DOHH2 (cell line): Measurements from ENCODE around the gene TGM3.

ENCODE experiments used
- H3F3A ChIP-seq: fragments of 200-600 bp; sonication (generic), shearing (Covaris generic); 2 replicates; pipeline ENCODE4 v1.6.0; 2016; ENCODE audit warnings: antibody characterized with exemption, mild to moderate bottlenecking; ENCODE audit not compliant: control insufficient read depth, insufficient read depth
- H3K27ac ChIP-seq: fragments of 200-600 bp; sonication (generic); 2 replicates; pipeline ENCODE4 v1.5.1; 2014; ENCODE audit warnings: low read depth, mild to moderate bottlenecking, low read length, moderate library complexity
- H3K27me3 ChIP-seq: fragments of 200-600 bp; sonication (generic); 2 replicates; pipeline ENCODE4 v1.6.1; 2014; ENCODE audit warnings: mild to moderate bottlenecking, low read length, mixed read lengths; ENCODE audit not compliant: control insufficient read depth
- H3K36me3 ChIP-seq: fragments of 200-600 bp; sonication (generic); 2 replicates; pipeline ENCODE4 v1.6.1; 2014; ENCODE audit warnings: mild to moderate bottlenecking, low read length, moderate library complexity, mixed read lengths; ENCODE audit not compliant: control insufficient read depth
- H3K4me1 ChIP-seq: fragments of 200-600 bp; sonication (generic); 2 replicates; pipeline ENCODE4 v1.6.1; 2014; ENCODE audit warnings: mild to moderate bottlenecking, low read length, mixed read lengths; ENCODE audit not compliant: control insufficient read depth
- H3K4me2 ChIP-seq: fragments of 200-600 bp; sonication (generic); 2 replicates; pipeline ENCODE4 v1.6.0; 2014; ENCODE audit warnings: mild to moderate bottlenecking, low read length, moderate library complexity
- H3K4me3 ChIP-seq: fragments of 200-600 bp; sonication (generic); 2 replicates; pipeline ENCODE4 v1.5.1; 2014; ENCODE audit warnings: mild to moderate bottlenecking, low read length, mixed read lengths
- H3K79me2 ChIP-seq: fragments of 200-600 bp; sonication (generic); 2 replicates; pipeline ENCODE4 v1.6.1; 2014; ENCODE audit warnings: mild to moderate bottlenecking, low read length, mixed read lengths; ENCODE audit not compliant: control insufficient read depth
- H3K9me2 ChIP-seq: fragments of 200-600 bp; sonication (generic); replicated peaks from 2 replicates; pipeline ENCODE4 v1.6.1; 2014; ENCODE audit warnings: mild to moderate bottlenecking, low read length, mixed read lengths; ENCODE audit not compliant: control insufficient read depth
- H3K9me3 ChIP-seq: fragments of 200-600 bp; sonication (generic); 2 replicates; pipeline ENCODE4 v1.6.1; 2014; ENCODE audit warnings: antibody characterized with exemption, low read length, mixed read lengths; ENCODE audit not compliant: control insufficient read depth, insufficient read depth
- H4K20me1 ChIP-seq: fragments of 200-600 bp; sonication (generic); 2 replicates; pipeline ENCODE4 v1.6.0; 2014; ENCODE audit warnings: low read depth, mild to moderate bottlenecking, antibody characterized with exemption, low read length, moderate library complexity; ENCODE audit not compliant: control insufficient read depth, insufficient read depth
- CTCF ChIP-seq: fragments of 200-600 bp; sonication (generic); IDR thresholded peaks from one replicate; pipeline ENCODE4 v1.5.1; 2014; ENCODE audit warnings: antibody characterized with exemption, mild to moderate bottlenecking, low read depth, low read length; ENCODE audit not compliant: poor library complexity, severe bottlenecking
- EZH2phosphoT487 ChIP-seq: fragments of 200-600 bp; sonication (generic); IDR thresholded peaks from 2 replicates; pipeline ENCODE4 v1.6.1; 2017; ENCODE audit warnings: borderline replicate concordance, mild to moderate bottlenecking, antibody characterized with exemption, low read length, moderate library complexity, mixed read lengths

TGM3 gene

GRCh38 chr20:2332711-2333110, 36.9 kb downstream of the TGM3 start:
- TF ChIP-seq EZH2phosphoT487 (no peak), CTCF (no peak)
- Histone ChIP-seq H3K27ac (no peak overlapping the region), H3K4me2 (no peak overlapping the region), H4K20me1 (no peaks in the 10 kb centered on the region), H3F3A (no peaks in the 10 kb centered on the region), H3K36me3 (no peaks in the 10 kb centered on the region), H3K4me3 (no peak overlapping the region), H3K4me1 (no peaks in the 10 kb centered on the region), H3K9me2 (no peaks in the 10 kb centered on the region), H3K9me3 (no peaks in the 10 kb centered on the region), H3K79me2 (no peaks in the 10 kb centered on the region), H3K27me3 (peaks cover 2% of the 10 kb centered on the region; the same call in 1 of the 2 replicates)

- TF ChIP-seq CTCF = no peak
- TF ChIP-seq EZH2phosphoT487 = no peak
- H3K9me2 ChIP-seq = no peaks in the 10 kb centered on the region
- no peaks in the 10 kb centered on the region for H3K4me1 ChIP-seq
- H3K27ac ChIP-seq = no peak overlapping the region
- no peaks in the 10 kb centered on the region for H3K9me3 ChIP-seq
- no peak overlapping the region for H3K4me3 ChIP-seq
- H3F3A ChIP-seq = no peaks in the 10 kb centered on the region
- H3K79me2 ChIP-seq = no peaks in the 10 kb centered on the region
- H3K27me3 ChIP-seq = peaks cover 9% of the 10 kb centered on the region; the same call in 1 of the 2 replicates
- no peaks in the 10 kb centered on the region for H3K36me3 ChIP-seq
- H4K20me1 ChIP-seq = no peaks in the 10 kb centered on the region
- no peak overlapping the region for H3K4me2 ChIP-seq
Observed at GRCh38 chr20:2333821-2334220, 38.0 kb downstream of the TGM3 start.

GRCh38 chr20:2335096-2335870, 39.5 kb downstream of the TGM3 start:
- TF ChIP-seq CTCF (no peak), EZH2phosphoT487 (no peak)
- H3K79me2 ChIP-seq = no peaks in the 10 kb centered on the region
- no peak overlapping the region for H3K4me2 ChIP-seq
- no peaks in the 10 kb centered on the region for H3K9me3 ChIP-seq
- H3K36me3 ChIP-seq = no peaks in the 10 kb centered on the region
- H3F3A ChIP-seq = no peaks in the 10 kb centered on the region
- H3K27ac ChIP-seq = no peak overlapping the region
- H4K20me1 ChIP-seq = no peaks in the 10 kb centered on the region
- no peak overlapping the region for H3K4me3 ChIP-seq
- H3K27me3 ChIP-seq = peaks cover 9% of the 10 kb centered on the region; the same call in 1 of the 2 replicates
- H3K4me1 ChIP-seq = no peaks in the 10 kb centered on the region
- no peaks in the 10 kb centered on the region for H3K9me2 ChIP-seq
